Nephron progenitor cell (in vitro differentiated cells): ENCODE results near the gene PPM1K.

Experiments
- DNase-seq: peaks from one replicate; pipeline ENCODE4 v3.0.0; 2021
- H3K27ac Mint-ChIP-seq: 2 replicates; pipeline ENCODE4 v1.8.0; 2021; ENCODE audit warnings: mild to moderate bottlenecking, moderate library complexity, mixed read lengths
- H3K27me3 Mint-ChIP-seq: 2 replicates; pipeline ENCODE4 v1.8.0; 2021; ENCODE audit warnings: mild to moderate bottlenecking, low read depth, mixed read lengths; ENCODE audit not compliant: poor library complexity
- H3K36me3 Mint-ChIP-seq: 2 replicates; pipeline ENCODE4 v1.8.0; 2021; ENCODE audit warnings: low read depth, mixed read lengths
- H3K4me1 Mint-ChIP-seq: 2 replicates; pipeline ENCODE4 v1.8.0; 2021; ENCODE audit warnings: mixed read lengths
- H3K4me3 Mint-ChIP-seq: 2 replicates; pipeline ENCODE4 v1.8.0; 2021; ENCODE audit warnings: mild to moderate bottlenecking, moderate library complexity, mixed read lengths
- H3K9me3 Mint-ChIP-seq: 2 replicates; pipeline ENCODE4 v1.8.0; 2021; ENCODE audit warnings: mild to moderate bottlenecking, moderate library complexity, mixed read lengths
- CTCF ChIP-seq: fragments of 200-600 bp; sonication (generic); IDR thresholded peaks from 2 replicates; pipeline ENCODE4 v1.5.0; 2021; ENCODE audit warnings: antibody characterized with exemption

PPM1K gene

GRCh38 chr4:88284439-88285234 lies at the start of gene PPM1K:
Gene PPM1K, minus strand, starts transcription at chr4:88284561. Its CDS starts 5,978 bp downstream, at chr4:88278583.
- TF ChIP-seq CTCF: no peak
- Mint-ChIP-seq H3K4me1 (peaks cover 43% of the 10 kb centered on the region), H3K4me3 (peak within 1 kb of the TSS; percentile 94), H3K9me3 (no peaks in the 10 kb centered on the region), H3K27ac (peak within 1 kb of the TSS; percentile 100), H3K36me3 (peaks cover under 1% of the 10 kb centered on the region), H3K27me3 (peaks cover 10% of the 10 kb centered on the region)
- DNase-seq: peak; percentile 99

- Mint-ChIP-seq H3K27me3 (peaks cover 8% of the 10 kb centered on the region), H3K27ac (no peak overlapping the region), H3K4me3 (no peak overlapping the region), H3K9me3 (no peaks in the 10 kb centered on the region), H3K36me3 (no peaks in the 10 kb centered on the region), H3K4me1 (peaks cover 22% of the 10 kb centered on the region)
- DNase-seq: no peak
- no peak for TF ChIP-seq CTCF
Measured at GRCh38 chr4:88333741-88334405, 49.5 kb upstream of the PPM1K start.

DNA sequence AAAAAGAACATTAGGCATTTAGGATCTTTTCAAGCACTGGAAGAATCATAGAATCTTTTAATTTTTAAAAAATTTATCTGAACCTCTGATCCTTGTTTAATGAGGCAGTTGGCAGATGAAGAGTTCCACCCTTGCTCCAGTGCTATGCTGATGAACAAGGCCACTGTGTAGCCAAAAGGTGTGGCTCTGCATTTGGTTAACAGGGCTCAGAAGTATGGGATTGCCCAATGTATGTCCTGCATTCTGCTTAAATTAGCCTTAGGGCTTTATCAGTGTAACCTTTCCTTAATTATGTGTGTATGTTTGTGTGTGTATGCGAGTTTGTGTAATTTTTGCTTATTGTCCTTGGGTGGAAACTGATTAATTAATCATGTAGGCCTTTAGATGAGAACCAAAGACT lies 43.3 kb upstream of the PPM1K start:
- H3K36me3 Mint-ChIP-seq: no peaks in the 10 kb centered on the region
- H3K4me3 Mint-ChIP-seq: no peak overlapping the region
- no peak for DNase-seq
- peaks cover 7% of the 10 kb centered on the region for H3K4me1 Mint-ChIP-seq
- H3K9me3 Mint-ChIP-seq: no peaks in the 10 kb centered on the region
- no peak for TF ChIP-seq CTCF
- H3K27me3 Mint-ChIP-seq: peaks cover 5% of the 10 kb centered on the region
- no peak overlapping the region for H3K27ac Mint-ChIP-seq

DNA sequence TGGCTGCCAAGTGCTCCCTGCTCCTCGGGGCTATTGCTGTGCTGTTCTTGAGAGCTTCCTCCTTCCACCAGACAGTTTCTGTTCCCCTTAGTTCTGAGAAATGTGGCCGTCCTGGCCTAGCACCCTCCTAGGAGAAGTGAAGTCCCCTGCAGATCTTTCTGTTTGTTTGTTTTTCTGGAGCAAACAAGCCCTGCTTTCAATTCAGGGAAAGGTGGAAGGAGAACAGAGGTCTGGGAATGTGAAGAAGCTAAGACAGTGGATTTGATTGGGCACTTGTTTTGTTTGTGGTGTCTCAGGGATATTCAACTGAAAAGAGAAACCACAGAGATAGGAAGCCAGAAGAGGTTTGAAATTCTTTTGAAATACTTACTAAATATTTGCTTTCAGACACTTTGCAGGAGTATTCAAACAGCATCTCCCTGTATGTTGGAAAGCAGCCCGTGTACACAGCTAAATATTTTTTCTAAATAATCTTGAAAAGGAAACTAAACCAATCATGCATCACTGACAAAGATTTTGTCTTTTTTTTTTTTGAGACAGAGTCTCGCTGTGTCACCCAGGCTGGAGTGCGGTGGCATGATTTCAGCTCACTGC lies 36.5 kb upstream of the PPM1K start:
- DNase-seq: no peak
- Mint-ChIP-seq H3K9me3 (no peaks in the 10 kb centered on the region), H3K4me1 (peaks cover 11% of the 10 kb centered on the region), H3K27me3 (no peaks in the 10 kb centered on the region), H3K27ac (peak overlapping the region; percentile 5), H3K4me3 (no peak overlapping the region), H3K36me3 (no peaks in the 10 kb centered on the region)
- no peak for TF ChIP-seq CTCF

DNA sequence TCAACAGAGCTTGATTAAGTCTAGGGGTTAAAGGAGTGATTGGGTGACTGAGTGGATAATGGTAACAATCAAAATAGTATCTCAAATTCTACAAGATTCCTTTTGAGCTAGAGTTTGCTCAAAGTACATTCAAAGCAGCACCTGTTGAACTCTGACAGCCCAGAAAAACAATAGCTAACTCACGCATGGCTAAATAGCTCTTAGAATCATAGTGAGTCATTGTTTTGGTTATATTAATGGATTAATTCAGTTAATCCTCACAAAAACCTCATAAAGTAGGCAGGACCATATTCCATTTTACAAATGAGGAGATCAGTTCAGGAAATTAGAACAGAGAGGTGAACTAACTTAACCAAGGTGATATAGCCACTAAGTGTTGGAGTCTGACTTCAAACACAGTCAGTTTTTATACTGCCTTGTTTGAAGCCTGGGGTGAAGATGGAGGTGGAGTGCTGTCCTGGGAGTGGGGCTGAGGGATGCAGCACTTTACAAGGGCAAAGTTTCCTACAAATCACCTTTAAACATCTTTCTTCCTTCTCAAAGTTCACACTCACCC lies 35.9 kb upstream of the PPM1K start:
- no peaks in the 10 kb centered on the region for H3K36me3 Mint-ChIP-seq
- peaks cover 11% of the 10 kb centered on the region for H3K4me1 Mint-ChIP-seq
- TF ChIP-seq CTCF: no peak
- DNase-seq: no peak
- H3K27me3 Mint-ChIP-seq: no peaks in the 10 kb centered on the region
- no peaks in the 10 kb centered on the region for H3K9me3 Mint-ChIP-seq
- H3K27ac Mint-ChIP-seq: no peak overlapping the region
- H3K4me3 Mint-ChIP-seq: no peak overlapping the region
